Esophagus (tissue), 2 donors: ENCODE data around the gene RSPH10B. TPM values are rescaled to one million over a fixed set of nuclear protein-coding genes. Genes with fewer than 3 reads are reported as not detected.
"Not testable (repeated sequence)": the region's sequence is repeated elsewhere in the genome, so short reads cannot be mapped to it uniquely, and the experiment has no call there.

Source experiments
- H3K27ac ChIP-seq, 2 donors: one replicate each; pipeline ENCODE4 v1.5.1; 2013; ENCODE audit warnings: low read depth in 2 of 2, mild to moderate bottlenecking in 2 of 2, inconsistent platforms in 1 of 2, low read length in 1 of 2, moderate library complexity in 1 of 2
- H3K27me3 ChIP-seq, 2 donors: one replicate each; pipeline ENCODE4 v1.6.1; 2013; ENCODE audit warnings: low read length in 2 of 2, control low read depth in 1 of 2, mild to moderate bottlenecking in 1 of 2; ENCODE audit not compliant: insufficient read depth in 2 of 2, control insufficient read depth in 1 of 2
- H3K36me3 ChIP-seq, 2 donors: one replicate each; pipeline ENCODE4 v1.6.1; 2013; ENCODE audit warnings: low read length in 1 of 2; ENCODE audit not compliant: control insufficient read depth in 2 of 2, insufficient read depth in 2 of 2
- H3K4me1 ChIP-seq, 2 donors: one replicate each; pipeline ENCODE4 v1.6.1; 2013; ENCODE audit warnings: low read length in 1 of 2; ENCODE audit not compliant: control insufficient read depth in 2 of 2, insufficient read depth in 2 of 2
- H3K4me3 ChIP-seq, 2 donors: one replicate each; pipeline ENCODE4 v1.5.1; 2013; ENCODE audit warnings: low read length in 2 of 2, mild to moderate bottlenecking in 2 of 2, low read depth in 1 of 2, moderate library complexity in 1 of 2
- H3K9me3 ChIP-seq, 2 donors: one replicate each; pipeline ENCODE4 v1.6.1; 2013; ENCODE audit warnings: mild to moderate bottlenecking in 2 of 2, low read depth in 1 of 2, low read length in 1 of 2, moderate library complexity in 1 of 2; ENCODE audit not compliant: control insufficient read depth in 2 of 2, insufficient read depth in 1 of 2
- WGBS, 2 donors: extraction: QIAGEN DNeasy Blood & Tissue Kit; methylation state at CpG; one replicate each; pipeline ENCODE4 v1.1.7; 2013; 5-methylcytosine and 5-hydroxymethylcytosine counted together
- polyA plus RNA-seq, 2 donors: library from polyadenylated mRNA; stranded (reverse); fragments of 200-250 nt; gene quantifications; one replicate each; pipeline ENCODE4 v1.2.3, GENCODE V29; 2013
- donor health status: healthy with polysubstance abuse.
- donor health status: Bipolar disorder and iron deficiency.

The RSPH10B gene
- polyA plus RNA-seq, 2 donors, result 0.04 to 0.08 TPM

DNA sequence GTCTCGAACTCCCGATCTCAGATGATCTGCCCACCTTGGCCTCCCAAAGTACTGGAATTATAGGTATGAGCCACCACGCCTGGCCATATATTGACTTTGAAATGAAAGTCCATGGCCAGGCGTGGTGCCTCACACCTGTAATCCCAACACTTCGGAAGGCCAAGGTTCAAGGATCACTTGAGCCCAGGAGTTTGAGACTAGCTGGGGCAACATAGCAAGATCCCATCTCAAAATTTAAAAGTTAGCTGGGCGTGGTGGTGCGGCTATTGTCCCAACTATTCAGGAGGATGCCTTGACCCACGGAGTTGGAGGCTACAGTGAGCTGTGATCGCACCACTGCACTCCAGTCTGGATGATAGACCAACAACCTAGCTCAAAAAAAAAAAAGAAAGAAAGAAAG, 78.0 kb downstream of the RSPH10B start:
- Histone ChIP-seq H3K4me1 (no peaks in the 10 kb centered on the region), H3K27me3 (no peaks in the 10 kb centered on the region), H3K27ac (no peak overlapping the region), H3K36me3 (no peaks in the 10 kb centered on the region), H3K4me3 (no peak overlapping the region), H3K9me3 (no peaks in the 10 kb centered on the region)
- WGBS, 2 donors, result 95 to 96% methylated on average over 9 of the region's 9 CpGs

DNA sequence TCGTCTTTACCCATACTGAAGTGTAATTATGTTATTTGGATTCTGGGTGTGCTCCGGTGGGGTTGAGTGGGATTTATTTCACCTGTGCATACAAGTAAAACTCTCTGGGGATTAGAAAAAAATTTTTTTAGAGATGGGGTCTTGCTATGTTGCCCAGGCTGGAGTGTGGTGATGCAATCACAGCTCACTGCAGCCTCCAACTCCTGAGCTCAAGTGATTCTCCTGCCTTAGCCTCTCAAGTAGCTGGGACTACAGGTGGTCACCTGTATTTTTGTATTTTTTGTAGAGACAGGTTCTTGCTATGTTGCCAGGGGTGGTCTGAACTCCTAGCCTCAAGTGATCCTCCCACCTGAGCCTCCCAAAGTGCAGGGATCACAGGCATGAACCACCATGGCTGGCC, 80.2 kb downstream of the RSPH10B start:
- not testable (repeated sequence) for H3K9me3 ChIP-seq, H3K27ac ChIP-seq, H3K27me3 ChIP-seq, H3K4me1 ChIP-seq, H3K36me3 ChIP-seq, H3K4me3 ChIP-seq
- WGBS, 2 donors, result 85 to 94% methylated on average over 2 of the region's 2 CpGs

- H3K27me3 ChIP-seq, H3K9me3 ChIP-seq, H3K4me1 ChIP-seq, H3K36me3 ChIP-seq, H3K4me3 ChIP-seq: not testable (repeated sequence)
- H3K27ac ChIP-seq, result peak overlapping the region; percentile 56 to 74
- 54 to 68% methylated on average over 5 of the region's 5 CpGs for WGBS, 2 donors
Measured at GRCh38 chr7:5888021-5888420, 82.5 kb downstream of the RSPH10B start.

GRCh38 chr7:5884431-5884830, 86.1 kb downstream of the RSPH10B start:
- not testable (repeated sequence) for H3K27ac ChIP-seq, H3K36me3 ChIP-seq, H3K4me1 ChIP-seq, H3K4me3 ChIP-seq, H3K27me3 ChIP-seq, H3K9me3 ChIP-seq
- WGBS, 2 donors, result 93 to 96% methylated on average over 5 of the region's 5 CpGs

DNA sequence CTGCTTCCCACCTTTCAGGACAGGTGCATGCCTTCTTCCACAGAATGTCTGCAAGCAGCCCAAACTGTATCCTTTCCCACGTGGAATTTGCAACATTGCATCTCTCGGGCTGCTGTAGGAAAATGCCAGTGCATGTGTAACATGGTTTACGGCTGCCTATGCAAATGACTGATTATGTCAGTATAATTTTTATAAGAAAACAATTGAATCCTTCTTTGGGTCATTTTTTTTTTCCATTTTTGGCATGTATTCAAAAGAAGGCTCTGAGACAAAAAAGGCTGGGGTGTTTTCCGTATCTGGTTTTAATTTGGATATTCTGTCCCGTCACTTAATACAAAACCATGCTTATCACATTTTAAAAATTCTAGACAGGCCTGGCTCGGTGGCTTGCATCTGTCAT, 90.4 kb downstream of the RSPH10B start:
- H3K4me1 ChIP-seq, H3K27ac ChIP-seq, H3K4me3 ChIP-seq, H3K27me3 ChIP-seq, H3K9me3 ChIP-seq, H3K36me3 ChIP-seq: not testable (repeated sequence)
- WGBS, 2 donors, result 85% methylated on average over 6 of the region's 6 CpGs

- not testable (repeated sequence) for H3K27me3 ChIP-seq, H3K4me3 ChIP-seq, H3K4me1 ChIP-seq, H3K36me3 ChIP-seq, H3K27ac ChIP-seq, H3K9me3 ChIP-seq
- 73 to 81% methylated on average over 3 of the region's 3 CpGs for WGBS, 2 donors
Measured at GRCh38 chr7:5879591-5879990, 90.9 kb downstream of the RSPH10B start.

Other genes starting within 250 kb of the RSPH10B start
- 1 to 10 TPM; 6.0 to 7.7 TPM for gene RNF216, start 189.0 kb downstream of the RSPH10B start, polyA plus RNA-seq
- gene OCM, start 89.9 kb downstream of the RSPH10B start, polyA plus RNA-seq, result under 1 TPM; 0.07 to 0.39 TPM
- 10 to 100 TPM; 46.6 to 47.2 TPM for gene CCZ1, start 72.0 kb downstream of the RSPH10B start, polyA plus RNA-seq
- gene PMS2, start 38.4 kb upstream of the RSPH10B start, polyA plus RNA-seq, result 1 to 10 TPM; 3.3 to 5.6 TPM
- gene AIMP2, start 38.6 kb upstream of the RSPH10B start, polyA plus RNA-seq, result 10 to 100 TPM; 15.6 to 38.1 TPM
- under 1 TPM in 1 of 2 donors, not detected in 1; 0.04 TPM for gene ANKRD61, start 60.7 kb upstream of the RSPH10B start, polyA plus RNA-seq
- 10 to 100 TPM; 30.8 to 32.0 TPM for gene EIF2AK1, start 88.5 kb upstream of the RSPH10B start, polyA plus RNA-seq
- gene USP42, start 134.3 kb upstream of the RSPH10B start, polyA plus RNA-seq, result 1 to 10 TPM; 2.2 to 2.5 TPM